ENCODE results near the gene TMPRSS11F. TPM values are rescaled to one million over a fixed set of nuclear protein-coding genes. Genes with fewer than 3 reads are reported as not detected.

TMPRSS11F gene
- polyA plus RNA-seq, 1 donor from 2014 or later = not detected

DNA sequence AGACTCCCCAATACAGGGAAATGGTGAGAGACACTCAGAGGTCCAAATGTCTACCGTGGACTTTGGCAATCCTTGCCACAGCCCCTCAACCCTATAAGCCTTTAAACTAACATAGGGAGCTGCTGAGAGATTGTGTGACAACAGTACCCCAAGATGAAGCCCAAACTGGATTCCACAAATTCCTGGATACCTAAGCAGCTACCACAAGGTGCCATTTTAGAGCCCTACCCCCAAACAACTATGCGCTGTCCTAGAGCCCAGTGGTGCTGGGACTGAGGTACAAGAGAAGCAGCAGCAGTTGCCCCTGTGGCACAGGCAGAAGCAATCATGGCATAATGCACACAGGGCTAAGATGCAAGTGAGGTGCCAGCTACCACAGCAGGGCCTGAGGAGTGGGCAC, 2.7 kb upstream of the TMPRSS11F start:
- no peaks in the 10 kb centered on the region for H3K36me3 ChIP-seq (ENCODE audit: insufficient read depth, low read length)
- no peak overlapping the region for H3K4me2 ChIP-seq (ENCODE audit: low read length)
- H4K20me1 ChIP-seq (ENCODE audit: insufficient read depth) = no peaks in the 10 kb centered on the region
- H3F3A ChIP-seq (ENCODE audit: insufficient read depth, low read length, poor library complexity, severe bottlenecking) = no peaks in the 10 kb centered on the region
- H2AFZ ChIP-seq (ENCODE audit: low read depth, low read length) = no peak overlapping the region
- H3K79me2 ChIP-seq (replicated peaks; ENCODE audit: insufficient read depth, low read length) = no peaks in the 10 kb centered on the region
- H3K27ac ChIP-seq (ENCODE audit: low read length) = no peak overlapping the region
- no peak for TF ChIP-seq RAD21 (conservative IDR thresholded peaks at IDR 0.05)
- TF ChIP-seq SMC3 (conservative IDR thresholded peaks at IDR 0.05; ENCODE audit: poor library complexity) = no peak
- no peak for TF ChIP-seq EP300 (conservative IDR thresholded peaks at IDR 0.05; ENCODE audit: poor library complexity, severe bottlenecking)
- TF ChIP-seq TAF1 (IDR thresholded peaks at IDR 0.05; ENCODE audit: low read depth) = no peak
- TF ChIP-seq, protein P1, sequence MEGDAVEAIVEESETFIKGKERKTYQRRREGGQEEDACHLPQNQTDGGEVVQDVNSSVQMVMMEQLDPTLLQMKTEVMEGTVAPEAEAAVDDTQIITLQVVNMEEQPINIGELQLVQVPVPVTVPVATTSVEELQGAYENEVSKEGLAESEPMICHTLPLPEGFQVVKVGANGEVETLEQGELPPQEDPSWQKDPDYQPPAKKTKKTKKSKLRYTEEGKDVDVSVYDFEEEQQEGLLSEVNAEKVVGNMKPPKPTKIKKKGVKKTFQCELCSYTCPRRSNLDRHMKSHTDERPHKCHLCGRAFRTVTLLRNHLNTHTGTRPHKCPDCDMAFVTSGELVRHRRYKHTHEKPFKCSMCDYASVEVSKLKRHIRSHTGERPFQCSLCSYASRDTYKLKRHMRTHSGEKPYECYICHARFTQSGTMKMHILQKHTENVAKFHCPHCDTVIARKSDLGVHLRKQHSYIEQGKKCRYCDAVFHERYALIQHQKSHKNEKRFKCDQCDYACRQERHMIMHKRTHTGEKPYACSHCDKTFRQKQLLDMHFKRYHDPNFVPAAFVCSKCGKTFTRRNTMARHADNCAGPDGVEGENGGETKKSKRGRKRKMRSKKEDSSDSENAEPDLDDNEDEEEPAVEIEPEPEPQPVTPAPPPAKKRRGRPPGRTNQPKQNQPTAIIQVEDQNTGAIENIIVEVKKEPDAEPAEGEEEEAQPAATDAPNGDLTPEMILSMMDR (IDR thresholded peaks at IDR 0.05; ENCODE audit: poor library complexity, severe bottlenecking) = no peak
- no peak for TF ChIP-seq REST (IDR thresholded peaks at IDR 0.05; ENCODE audit: borderline replicate concordance)
- no peak for TF ChIP-seq EZH2 (IDR thresholded peaks at IDR 0.05; ENCODE audit: borderline replicate concordance, insufficient read depth, low read length, poor library complexity, severe bottlenecking)
- TF ChIP-seq POLR2AphosphoS5 (IDR thresholded peaks at IDR 0.05) = no peak
- no peak for TF ChIP-seq MXI1 (conservative IDR thresholded peaks at IDR 0.05; ENCODE audit: poor library complexity, severe bottlenecking)
- H3K27me3 ChIP-seq (ENCODE audit: insufficient read depth, low read depth, low read length) = no peaks in the 10 kb centered on the region
- no peaks in the 10 kb centered on the region for H3K9me2 ChIP-seq (ENCODE audit: insufficient read depth, low read length)
- H3K4me3 ChIP-seq (ENCODE audit: low read length) = no peak overlapping the region
- H3K9me3 ChIP-seq (ENCODE audit: low read length) = no peaks in the 10 kb centered on the region
- H3K9ac ChIP-seq (ENCODE audit: low read length) = no peak overlapping the region

DNA sequence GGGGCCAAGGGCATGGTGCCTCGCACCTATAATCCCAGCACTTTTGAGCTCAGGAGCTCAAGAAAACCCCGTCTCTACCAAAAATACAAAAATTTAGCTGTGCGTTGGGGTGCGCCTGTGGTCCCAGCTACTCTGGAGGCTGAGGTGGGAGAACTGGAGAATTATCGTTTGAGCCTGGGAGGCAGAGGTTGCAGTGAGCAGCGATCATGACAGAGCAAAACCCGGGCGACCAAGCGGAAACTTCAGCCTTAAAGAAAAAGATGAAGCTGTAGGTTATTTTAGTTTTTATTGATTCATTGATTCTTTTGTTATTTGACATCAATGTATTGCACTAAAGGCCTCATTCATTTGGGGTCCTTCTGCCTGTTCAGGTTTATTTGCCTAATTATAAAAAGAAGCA, 5.4 kb downstream of the TMPRSS11F start:
- no peak overlapping the region for H3K9ac ChIP-seq (ENCODE audit: low read length)
- no peak overlapping the region for H3K4me3 ChIP-seq (ENCODE audit: low read length)
- no peak for TF ChIP-seq EP300 (conservative IDR thresholded peaks at IDR 0.05; ENCODE audit: poor library complexity, severe bottlenecking)
- TF ChIP-seq, protein P1 (IDR thresholded peaks at IDR 0.05; ENCODE audit: poor library complexity, severe bottlenecking) = no peak
- TF ChIP-seq MXI1 (conservative IDR thresholded peaks at IDR 0.05; ENCODE audit: poor library complexity, severe bottlenecking) = no peak
- TF ChIP-seq SMC3 (conservative IDR thresholded peaks at IDR 0.05; ENCODE audit: poor library complexity) = no peak
- no peak for TF ChIP-seq POLR2AphosphoS5 (IDR thresholded peaks at IDR 0.05)
- TF ChIP-seq EZH2 (IDR thresholded peaks at IDR 0.05; ENCODE audit: borderline replicate concordance, insufficient read depth, low read length, poor library complexity, severe bottlenecking) = no peak
- TF ChIP-seq RAD21 (conservative IDR thresholded peaks at IDR 0.05) = no peak
- TF ChIP-seq TAF1 (IDR thresholded peaks at IDR 0.05; ENCODE audit: low read depth) = no peak
- TF ChIP-seq REST (IDR thresholded peaks at IDR 0.05; ENCODE audit: borderline replicate concordance) = no peak
- no peaks in the 10 kb centered on the region for H3F3A ChIP-seq (ENCODE audit: insufficient read depth, low read length, poor library complexity, severe bottlenecking)
- no peak overlapping the region for H3K4me2 ChIP-seq (ENCODE audit: low read length)
- H3K27ac ChIP-seq (ENCODE audit: low read length) = no peak overlapping the region
- no peaks in the 10 kb centered on the region for H4K20me1 ChIP-seq (ENCODE audit: insufficient read depth)
- no peaks in the 10 kb centered on the region for H3K79me2 ChIP-seq (replicated peaks; ENCODE audit: insufficient read depth, low read length)
- no peak overlapping the region for H2AFZ ChIP-seq (ENCODE audit: low read depth, low read length)
- H3K36me3 ChIP-seq (ENCODE audit: insufficient read depth, low read length) = no peaks in the 10 kb centered on the region
- no peaks in the 10 kb centered on the region for H3K27me3 ChIP-seq (ENCODE audit: insufficient read depth, low read depth, low read length)
- H3K9me3 ChIP-seq (ENCODE audit: low read length) = no peaks in the 10 kb centered on the region
- H3K9me2 ChIP-seq (ENCODE audit: insufficient read depth, low read length) = no peaks in the 10 kb centered on the region

Data from neural cell (in vitro differentiated cells).